ENCODE results near the gene C4orf50. TPM values are rescaled to one million over a fixed set of nuclear protein-coding genes. Genes with fewer than 3 reads are reported as not detected.

C4orf50 gene
- total and polyA plus RNA-seq, 2 of the 8 experiments (the other 6 are each of a cell fraction or from before 2014, with no cell fraction given): 0.08 to 0.22 TPM

- no peak for TF ChIP-seq ASH2L (IDR thresholded peaks at IDR 0.05; ENCODE audit: low read length)
Observed at GRCh38 chr4:6046526-6047129, 28.4 kb upstream of the C4orf50 start (continued).

All from H1 (cell line).